ENCODE data around the gene IL4I1.
"Not testable (repeated sequence)": the region's sequence is repeated elsewhere in the genome, so short reads cannot be mapped to it uniquely, and the experiment has no call there.

The IL4I1 gene

GRCh38 chr19:49896863-49897621, at the start of gene IL4I1:
IL4I1 (minus strand) TSS chr19:49896887; CDS start chr19:49896160, 727 bp downstream.
- no peak within 1 kb of the TSS for H3K4me3 ChIP-seq (ENCODE audit: low read depth, low read length)
- TF ChIP-seq CTCF (IDR thresholded peaks at IDR 0.05), result no peak

GRCh38 chr19:49946415-49946814, 49.7 kb upstream of the IL4I1 start:
- Histone ChIP-seq H3K79me2 (no peaks in the 10 kb centered on the region), H3K9me3 (ENCODE audit: control insufficient read depth, low read length) (no peaks in the 10 kb centered on the region), H2AFZ (no peak overlapping the region), H3K27me3 (ENCODE audit: control insufficient read depth, insufficient read depth, low read length) (no peaks in the 10 kb centered on the region), H3K9ac (no peak overlapping the region), H3K4me3 (ENCODE audit: low read depth, low read length) (no peak overlapping the region), H3K4me1 (no peaks in the 10 kb centered on the region), H3K4me2 (ENCODE audit: low read length) (no peak overlapping the region), H3K36me3 (ENCODE audit: control insufficient read depth, insufficient read depth, low read length) (no peaks in the 10 kb centered on the region), H3K27ac (no peak overlapping the region)
- no peak for TF ChIP-seq CTCF (IDR thresholded peaks at IDR 0.05)

More at GRCh38 chr19:49896863-49897621, at the start of gene IL4I1:
- no peaks in the 10 kb centered on the region for H3K4me1 ChIP-seq
- peak within 1 kb of the TSS; percentile 28 for H2AFZ ChIP-seq
- no peaks in the 10 kb centered on the region for H3K9me3 ChIP-seq (ENCODE audit: control insufficient read depth, low read length)
- H3K4me2 ChIP-seq (ENCODE audit: low read length), result no peak within 1 kb of the TSS
- no peaks in the 10 kb centered on the region for H3K27me3 ChIP-seq (ENCODE audit: control insufficient read depth, insufficient read depth, low read length)
- H3K9ac ChIP-seq, result no peak within 1 kb of the TSS
- no peaks in the 10 kb centered on the region for H3K36me3 ChIP-seq (ENCODE audit: control insufficient read depth, insufficient read depth, low read length)
- H3K27ac ChIP-seq, result no peak within 1 kb of the TSS
- no peaks in the 10 kb centered on the region for H3K79me2 ChIP-seq

GRCh38 chr19:49944567-49944966, 47.9 kb upstream of the IL4I1 start:
- H2AFZ ChIP-seq; H3K27ac ChIP-seq; H3K9ac ChIP-seq; H3K4me3 ChIP-seq (ENCODE audit: low read depth, low read length); H3K36me3 ChIP-seq (ENCODE audit: control insufficient read depth, insufficient read depth, low read length); H3K9me3 ChIP-seq (ENCODE audit: control insufficient read depth, low read length); H3K4me1 ChIP-seq; H3K27me3 ChIP-seq (ENCODE audit: control insufficient read depth, insufficient read depth, low read length); H3K4me2 ChIP-seq (ENCODE audit: low read length); H3K79me2 ChIP-seq: not testable (repeated sequence)

- no peak overlapping the region for H3K9ac ChIP-seq
- H3K4me2 ChIP-seq (ENCODE audit: low read length), result no peak overlapping the region
- no peaks in the 10 kb centered on the region for H3K27me3 ChIP-seq (ENCODE audit: control insufficient read depth, insufficient read depth, low read length)
- H2AFZ ChIP-seq, result no peak overlapping the region
- H3K9me3 ChIP-seq (ENCODE audit: control insufficient read depth, low read length), result no peaks in the 10 kb centered on the region
- no peaks in the 10 kb centered on the region for H3K79me2 ChIP-seq
- no peak overlapping the region for H3K27ac ChIP-seq
- H3K4me3 ChIP-seq (ENCODE audit: low read depth, low read length), result no peak overlapping the region
- no peaks in the 10 kb centered on the region for H3K36me3 ChIP-seq (ENCODE audit: control insufficient read depth, insufficient read depth, low read length)
- no peaks in the 10 kb centered on the region for H3K4me1 ChIP-seq
- TF ChIP-seq CTCF (IDR thresholded peaks at IDR 0.05), result no peak
Observed at GRCh38 chr19:49940482-49940791, 43.8 kb upstream of the IL4I1 start.

GRCh38 chr19:49939721-49940481, 43.2 kb upstream of the IL4I1 start:
- TF ChIP-seq CTCF (IDR thresholded peaks at IDR 0.05), result no peak
- Histone ChIP-seq H2AFZ (no peak overlapping the region), H3K9ac (no peak overlapping the region), H3K4me3 (ENCODE audit: low read depth, low read length) (no peak overlapping the region), H3K9me3 (ENCODE audit: control insufficient read depth, low read length) (no peaks in the 10 kb centered on the region), H3K79me2 (no peaks in the 10 kb centered on the region), H3K4me2 (ENCODE audit: low read length) (no peak overlapping the region), H3K36me3 (ENCODE audit: control insufficient read depth, insufficient read depth, low read length) (no peaks in the 10 kb centered on the region), H3K4me1 (no peaks in the 10 kb centered on the region), H3K27me3 (ENCODE audit: control insufficient read depth, insufficient read depth, low read length) (no peaks in the 10 kb centered on the region), H3K27ac (no peak overlapping the region)
